HG03432 (cell line): Measurements from ENCODE around the gene ANKRD12.
A peak's percentile ranks its signal among the peaks of the same experiment; 100 is the strongest.

ENCODE experiments used
- ATAC-seq: cut with Tn5 transposase; IDR thresholded peaks from one replicate; pipeline ENCODE4 v1.9.1; 2021; ENCODE audit warnings: mild to moderate bottlenecking, moderate library complexity; ENCODE audit not compliant: unreplicated experiment

Gene ANKRD12

DNA sequence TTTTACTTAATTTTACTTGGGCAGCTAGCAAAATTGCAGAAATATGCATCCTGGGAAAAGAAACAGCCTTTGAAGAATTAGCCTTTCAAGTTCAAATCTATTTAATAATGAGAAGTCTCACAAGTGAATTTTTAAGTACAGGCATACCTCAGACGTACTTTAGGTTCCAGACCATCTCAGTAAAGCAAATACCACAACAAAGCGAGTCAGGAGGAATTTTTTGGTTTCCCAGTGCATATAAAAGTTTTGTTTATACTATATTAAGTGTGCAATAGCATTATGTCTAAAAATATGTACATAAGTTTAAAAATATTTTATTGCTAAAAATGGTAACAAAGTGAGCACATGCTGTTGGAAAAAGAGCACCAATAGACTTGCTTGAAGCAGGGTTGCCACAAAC, 147.2 kb downstream of the ANKRD12 start:
- no peak for ATAC-seq

DNA sequence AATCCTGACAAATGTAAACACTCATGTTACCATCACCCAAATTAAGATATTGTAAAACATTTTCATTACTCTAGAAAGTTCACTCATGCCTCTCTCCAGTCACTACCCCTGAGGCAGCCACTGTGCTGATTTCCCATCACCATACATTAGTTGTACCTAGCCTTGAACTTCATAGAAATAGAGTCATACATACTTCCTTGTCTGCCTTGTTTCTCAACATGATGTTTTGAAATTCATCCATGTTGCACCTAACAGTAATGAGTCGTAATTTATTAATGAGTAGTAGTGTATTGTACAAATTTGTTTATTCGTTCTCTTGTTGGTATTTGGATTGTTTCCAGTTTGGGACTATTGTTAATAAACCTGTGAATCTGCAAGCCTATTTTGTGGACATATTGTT, 149.0 kb downstream of the ANKRD12 start:
- no peak for ATAC-seq

DNA sequence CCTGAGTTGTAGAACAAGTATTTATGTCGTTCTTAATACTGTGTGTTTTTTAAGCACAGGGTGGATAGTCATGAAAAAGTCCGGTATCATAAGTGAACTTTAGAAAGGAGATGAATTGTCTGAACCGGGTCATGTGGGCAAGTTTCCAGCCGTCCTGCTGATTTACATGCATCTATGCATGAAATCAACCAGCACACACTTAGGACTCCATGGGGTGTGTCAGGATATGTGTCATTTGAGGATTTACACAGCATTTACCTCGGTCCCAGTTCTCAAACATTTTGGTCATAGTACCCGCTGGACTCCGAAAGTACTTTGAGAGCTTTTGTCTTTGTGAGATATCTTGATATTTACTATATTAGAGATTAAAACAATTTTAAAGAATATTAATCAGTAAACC, 150.5 kb downstream of the ANKRD12 start:
- ATAC-seq, result no peak

DNA sequence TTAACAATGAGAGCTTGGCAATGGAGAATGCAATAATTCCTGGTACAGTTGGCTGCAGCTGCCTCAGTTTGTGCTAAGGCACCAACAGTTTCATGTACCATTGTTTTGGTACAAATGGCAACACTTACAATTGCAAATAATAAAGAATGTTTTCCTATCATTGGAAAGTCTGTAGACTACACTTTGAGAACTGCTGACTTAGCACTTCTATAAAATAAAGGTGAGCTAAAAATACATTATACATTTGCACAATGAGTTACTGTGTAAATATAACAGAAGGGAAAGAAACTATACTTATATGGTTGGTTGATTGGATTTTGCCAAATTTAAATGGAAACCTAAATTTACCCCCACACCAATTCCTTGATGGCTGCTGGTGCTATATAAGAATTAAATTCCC, 153.1 kb downstream of the ANKRD12 start:
- ATAC-seq, result no peak

DNA sequence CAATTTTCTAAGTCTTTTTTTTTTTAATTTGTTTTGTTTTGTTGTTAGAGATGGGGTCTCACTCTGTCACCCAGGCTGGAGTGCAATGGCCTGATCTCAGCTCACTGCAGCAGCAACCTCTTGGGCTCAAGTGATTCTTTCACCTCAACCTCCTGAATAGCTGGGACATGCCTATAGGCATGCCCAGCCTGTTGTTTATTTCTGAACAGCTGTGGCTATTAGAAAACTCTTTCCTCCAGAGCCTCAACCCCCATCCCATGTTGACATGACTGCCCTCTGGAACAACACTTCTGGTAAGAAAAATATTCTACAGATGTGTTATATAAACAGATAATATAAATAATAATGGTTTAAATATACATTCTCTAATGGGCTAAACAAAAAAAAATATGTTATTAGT, 153.6 kb downstream of the ANKRD12 start:
- ATAC-seq, result no peak

DNA sequence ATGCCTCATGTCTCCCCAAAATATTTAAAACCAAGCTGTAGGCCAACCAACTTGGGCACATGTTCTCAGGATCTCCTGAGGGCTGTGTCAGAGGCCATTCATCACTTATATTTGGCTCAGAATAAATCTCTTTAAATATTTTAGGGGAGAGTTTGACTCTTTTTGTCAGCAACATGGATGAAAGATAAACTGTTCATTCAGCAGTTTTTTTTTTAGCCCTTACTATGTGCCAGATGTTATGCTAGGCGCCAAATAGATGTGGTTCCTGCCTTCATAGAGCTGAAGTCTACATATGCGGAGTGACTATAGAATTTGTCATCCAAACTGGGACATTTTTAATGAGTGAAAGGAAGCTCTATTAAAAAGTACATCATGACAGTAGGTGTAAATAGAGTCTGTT, 155.5 kb downstream of the ANKRD12 start:
- no peak for ATAC-seq

DNA sequence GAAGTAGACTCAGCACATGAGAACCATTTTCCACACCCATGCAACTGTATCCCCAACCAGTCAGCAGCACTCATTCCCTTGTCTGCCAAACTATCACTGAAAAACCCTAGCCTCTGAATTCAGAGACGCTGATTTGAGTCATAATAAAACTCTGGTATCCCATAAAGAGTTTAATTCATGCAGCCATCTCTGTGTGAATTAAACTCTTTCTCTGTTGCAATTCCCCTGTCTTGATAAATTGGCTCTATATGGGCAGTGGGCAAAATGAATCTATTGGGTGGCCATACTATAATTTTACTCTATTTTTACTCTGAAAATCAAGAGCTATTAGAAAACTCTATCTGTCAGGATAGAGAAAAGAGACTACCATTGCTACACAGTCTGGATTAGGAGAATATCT, 157.4 kb downstream of the ANKRD12 start:
- ATAC-seq, result no peak

DNA sequence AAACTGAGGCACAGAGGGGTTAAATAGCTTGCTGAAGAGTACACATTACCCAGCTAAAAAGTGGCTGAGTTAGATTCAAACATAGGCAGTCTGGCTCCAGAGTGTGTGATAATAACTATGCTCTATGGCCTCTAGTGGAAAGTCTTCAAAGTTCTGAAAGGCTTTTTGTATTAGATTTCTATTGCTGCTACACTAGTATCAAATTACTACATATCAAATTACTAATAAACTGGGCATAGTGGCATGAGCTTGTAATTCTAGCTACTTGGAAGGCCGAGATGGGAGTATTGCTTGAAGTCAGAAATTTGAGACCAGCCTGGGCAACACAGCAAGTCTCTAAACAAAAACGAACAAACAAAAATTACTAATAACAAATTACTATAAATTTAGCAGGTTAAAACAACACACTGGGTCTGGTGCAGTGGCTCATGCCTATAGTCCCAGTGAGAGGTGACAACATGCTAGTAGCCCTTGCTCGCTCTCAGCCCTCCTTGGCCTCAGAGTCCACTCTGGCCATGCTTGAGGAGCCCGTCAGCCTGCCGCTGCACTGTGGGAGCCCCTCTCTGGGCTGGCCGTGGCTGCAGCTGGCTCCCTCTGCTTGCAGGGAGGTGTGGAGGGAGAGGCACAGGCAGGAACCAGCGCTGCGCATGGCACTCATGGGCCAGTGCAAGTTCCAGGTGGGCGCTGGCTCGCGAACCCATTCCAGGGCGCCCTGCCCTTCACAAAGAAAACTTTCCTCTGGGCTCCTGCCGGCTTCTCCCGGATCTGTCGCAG, 159.8 kb downstream of the ANKRD12 start:
- ATAC-seq, result no peak

DNA sequence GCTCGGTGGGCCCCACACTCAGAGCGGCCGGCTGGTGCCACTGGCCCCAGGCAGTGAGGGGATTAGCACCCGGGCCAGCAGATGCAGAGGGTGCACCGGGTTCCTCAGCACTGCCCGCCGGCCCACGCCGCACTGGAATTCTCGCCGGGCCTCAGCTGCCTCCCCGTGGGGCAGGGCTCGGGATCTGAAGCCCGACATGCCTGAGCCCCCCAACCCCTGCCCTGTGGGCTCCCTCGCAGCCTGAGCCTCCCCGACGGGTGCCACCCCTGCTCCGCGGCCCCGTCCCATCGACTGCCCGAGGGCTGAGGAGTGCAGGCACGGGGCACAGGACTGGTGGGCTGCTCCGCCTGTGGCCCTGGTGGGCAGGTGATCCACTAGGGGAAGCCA, 160.4 kb downstream of the ANKRD12 start:
- no peak for ATAC-seq

DNA sequence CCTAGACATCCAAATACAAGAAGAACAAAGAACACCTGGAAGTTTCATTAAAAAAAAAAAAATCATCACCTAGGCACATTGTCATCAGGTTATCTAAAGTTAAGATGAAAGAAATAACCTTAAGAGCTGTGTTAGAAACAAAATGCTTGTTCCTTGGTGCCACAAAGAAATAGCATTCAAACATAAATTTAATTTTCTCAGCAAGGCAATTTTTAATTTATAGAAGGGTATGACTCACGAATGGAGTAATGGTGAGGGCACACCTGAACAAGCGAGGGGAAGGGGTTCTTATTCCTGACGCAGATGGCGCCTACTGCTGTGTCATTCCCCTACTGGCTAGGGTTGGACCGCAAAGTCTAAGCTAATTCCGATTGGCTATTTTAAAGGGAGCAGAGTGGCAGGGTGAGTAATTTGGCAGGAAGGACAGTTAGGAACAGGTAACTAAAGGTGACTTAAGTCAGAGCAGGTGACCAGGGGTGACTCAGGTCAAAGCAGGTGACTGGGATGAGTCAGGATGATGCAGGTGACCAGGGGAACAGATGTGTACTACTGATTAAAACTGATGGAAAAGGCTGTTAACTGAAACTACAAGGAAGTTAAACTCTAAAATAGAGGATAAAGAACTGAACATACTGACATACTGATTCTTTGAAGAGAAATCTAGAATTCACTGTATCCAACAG, 167.9 kb downstream of the ANKRD12 start:
- ATAC-seq, result no peak

DNA sequence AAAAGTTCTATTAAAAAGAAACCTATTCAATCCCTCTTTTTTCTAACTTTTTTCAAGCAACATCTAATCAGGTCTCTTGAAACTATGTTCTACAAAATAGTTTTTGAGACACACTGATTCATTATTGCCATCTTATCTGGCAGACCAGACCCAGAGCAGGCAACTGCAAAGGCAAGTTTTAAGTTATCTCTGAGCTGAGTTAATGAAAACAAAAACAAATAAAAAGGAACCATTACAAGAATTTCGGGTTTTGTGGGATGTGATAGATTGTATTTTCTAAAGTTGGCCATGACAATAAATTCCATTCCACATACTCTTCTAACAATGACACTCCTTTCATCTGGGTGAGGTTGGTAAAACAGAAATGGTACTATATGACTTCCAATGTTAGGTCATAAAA, 182.8 kb downstream of the ANKRD12 start:
- ATAC-seq, result no peak

DNA sequence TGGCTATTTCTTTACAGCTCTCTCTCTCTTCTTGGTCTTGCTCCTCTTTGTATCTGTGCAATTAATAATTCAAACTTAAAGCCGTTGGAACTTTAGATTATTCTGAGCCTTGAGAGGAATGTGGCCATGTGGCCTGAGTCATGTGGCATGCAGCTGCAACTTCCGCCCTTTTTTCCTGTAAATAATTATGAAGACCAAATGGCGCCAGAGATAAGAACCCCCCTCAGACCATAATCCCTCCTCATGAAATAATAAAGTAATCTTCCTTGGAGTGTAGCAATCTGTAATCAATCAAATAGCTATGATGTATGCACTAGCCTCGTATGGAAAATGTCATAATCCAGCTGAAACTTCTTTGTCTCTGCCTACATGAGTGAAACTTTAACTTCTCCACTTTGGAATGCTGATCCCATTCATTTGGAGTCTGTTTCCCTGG, 184.5 kb downstream of the ANKRD12 start:
- no peak for ATAC-seq

DNA sequence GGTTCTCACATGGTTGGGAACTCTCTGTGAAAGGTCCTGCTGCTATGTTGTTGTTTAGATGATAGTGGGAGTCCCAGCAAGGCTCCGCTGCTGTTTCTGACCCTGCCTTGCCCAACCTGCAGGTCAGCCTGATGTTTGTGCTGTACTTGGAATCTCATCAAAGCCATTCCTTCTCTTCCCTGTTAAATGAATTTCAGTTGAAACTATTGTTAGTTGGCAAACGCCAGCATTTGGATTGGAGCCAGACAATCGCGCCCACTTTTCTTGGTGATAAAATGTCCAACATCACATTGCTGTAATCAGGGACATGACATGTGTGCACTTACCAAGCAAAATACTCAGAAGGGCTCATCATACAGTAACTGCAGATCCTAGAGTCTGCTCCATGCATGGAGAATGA, 185.2 kb downstream of the ANKRD12 start:
- ATAC-seq, result no peak

DNA sequence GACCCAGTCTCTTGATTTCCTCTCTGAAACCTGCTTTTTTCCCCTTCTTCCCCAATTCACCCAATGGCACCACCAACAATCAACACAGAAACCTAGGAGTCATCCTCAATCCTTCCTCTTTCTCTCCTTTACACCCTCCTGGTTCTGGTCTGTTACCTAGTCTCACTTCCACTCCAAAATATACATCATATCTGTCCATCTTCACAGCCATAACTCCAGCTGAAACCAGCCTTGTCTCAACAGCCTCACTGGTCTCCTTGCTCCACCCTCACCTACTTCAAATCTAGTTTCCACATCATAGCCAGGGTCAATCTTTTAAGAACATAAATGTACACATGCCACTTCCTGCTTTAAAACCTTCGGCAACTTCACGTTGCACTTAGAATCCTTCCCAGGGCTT, 186.2 kb downstream of the ANKRD12 start:
- no peak for ATAC-seq

DNA sequence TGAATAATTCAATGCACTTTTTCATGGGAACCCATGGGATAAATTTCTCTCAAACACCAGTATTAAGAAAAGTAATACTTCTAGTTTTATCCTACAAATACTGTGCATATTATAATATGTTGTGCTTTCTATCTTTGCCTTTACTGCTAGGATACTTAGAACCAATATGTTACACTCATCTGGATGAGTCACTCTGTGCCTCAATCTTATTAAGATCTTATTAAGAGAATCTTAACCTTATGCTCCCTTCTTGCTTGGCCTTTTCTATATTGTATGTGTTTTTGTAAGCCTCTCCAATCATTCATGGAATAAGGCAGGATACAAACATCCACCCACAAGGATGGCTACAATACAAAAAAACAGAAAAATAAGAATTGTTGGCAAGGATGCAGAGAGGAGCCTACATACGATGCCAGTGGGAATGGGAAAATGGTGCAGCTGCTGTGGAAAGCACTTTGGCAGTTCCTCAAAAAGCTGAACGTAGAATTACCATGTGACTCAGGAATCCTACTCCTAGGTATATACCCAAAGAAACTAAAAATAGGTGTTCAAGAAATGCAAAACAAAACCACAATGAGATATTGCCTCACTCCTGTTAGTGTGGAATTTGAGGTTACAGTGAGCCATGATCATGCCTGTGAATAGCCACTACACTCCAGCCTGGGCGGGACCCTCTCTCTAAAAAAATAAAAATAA, 187.3 kb downstream of the ANKRD12 start:
- no peak for ATAC-seq

DNA sequence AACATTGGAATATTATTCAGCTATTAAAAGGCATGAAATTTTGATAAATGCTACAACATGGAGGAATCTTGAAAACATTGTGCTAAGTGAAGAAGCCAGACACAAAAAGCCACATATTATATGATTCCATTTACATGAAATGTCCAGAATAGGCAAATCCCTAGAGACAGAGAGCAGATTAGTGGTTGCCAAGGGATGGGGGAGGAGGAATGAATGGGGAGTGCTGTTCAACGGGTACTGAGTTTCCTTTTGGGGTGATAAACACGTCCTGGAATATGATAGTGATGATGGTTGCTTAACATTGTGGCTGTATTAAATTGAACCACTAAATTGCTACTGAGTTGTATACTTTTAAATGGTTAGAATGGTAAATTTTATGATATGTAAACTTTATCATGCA, 189.1 kb downstream of the ANKRD12 start:
- no peak for ATAC-seq

DNA sequence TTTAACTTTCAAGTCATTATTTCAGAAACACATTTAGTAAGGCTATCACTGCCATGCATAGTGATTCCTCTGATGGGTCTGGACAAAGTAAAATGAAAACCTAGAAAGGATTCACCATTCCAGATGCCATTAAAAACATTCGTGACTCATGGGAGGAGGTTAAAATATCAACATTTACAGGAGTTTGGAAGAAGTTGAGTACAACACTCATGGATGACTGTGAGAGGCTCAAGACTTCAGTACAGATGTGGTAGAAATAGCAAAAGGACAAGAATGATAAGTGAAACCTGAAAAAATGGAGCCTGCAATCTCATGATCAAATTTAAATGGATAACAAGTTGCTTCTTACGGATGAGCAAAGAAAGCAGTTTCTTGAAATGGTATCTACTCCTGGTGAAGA, 192.2 kb downstream of the ANKRD12 start:
- no peak for ATAC-seq

DNA sequence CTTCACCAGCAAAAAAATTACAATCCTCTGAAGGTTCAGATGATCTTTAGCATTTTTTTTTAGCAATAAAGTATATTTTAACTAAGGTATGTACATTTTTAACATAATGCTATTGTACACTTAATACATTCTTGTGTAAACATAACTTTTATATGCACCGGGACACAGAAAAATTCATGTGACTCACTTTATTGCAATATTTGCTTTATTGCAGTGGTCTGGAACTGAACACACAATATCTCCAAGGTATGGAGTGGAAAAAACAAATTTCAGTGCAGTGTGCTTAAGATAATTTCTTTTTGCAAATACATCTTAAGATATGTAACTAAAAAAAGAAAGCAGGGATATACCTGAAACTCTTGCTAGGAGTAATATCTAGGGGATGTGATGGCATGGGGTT, 192.9 kb downstream of the ANKRD12 start:
- ATAC-seq, result no peak

DNA sequence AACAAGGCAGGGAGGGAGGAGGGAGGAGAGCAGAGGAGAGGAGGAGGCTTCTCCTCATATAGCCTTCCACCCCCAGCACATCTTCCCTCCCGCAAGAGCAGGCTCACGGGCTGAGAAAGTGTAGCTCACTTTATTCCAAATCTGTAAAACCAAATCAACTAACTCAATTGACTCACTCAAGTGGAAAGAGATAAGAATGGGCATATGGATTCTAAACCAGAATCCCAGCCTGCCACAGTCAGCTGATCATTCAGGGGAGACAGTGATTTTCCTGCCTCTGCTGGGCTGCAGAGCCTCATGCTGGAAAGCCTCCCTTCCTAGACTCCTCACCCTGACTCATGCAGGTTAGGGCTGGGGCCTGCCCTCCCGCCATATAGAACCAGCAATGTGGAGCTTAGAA, 193.8 kb downstream of the ANKRD12 start:
- ATAC-seq, result no peak

DNA sequence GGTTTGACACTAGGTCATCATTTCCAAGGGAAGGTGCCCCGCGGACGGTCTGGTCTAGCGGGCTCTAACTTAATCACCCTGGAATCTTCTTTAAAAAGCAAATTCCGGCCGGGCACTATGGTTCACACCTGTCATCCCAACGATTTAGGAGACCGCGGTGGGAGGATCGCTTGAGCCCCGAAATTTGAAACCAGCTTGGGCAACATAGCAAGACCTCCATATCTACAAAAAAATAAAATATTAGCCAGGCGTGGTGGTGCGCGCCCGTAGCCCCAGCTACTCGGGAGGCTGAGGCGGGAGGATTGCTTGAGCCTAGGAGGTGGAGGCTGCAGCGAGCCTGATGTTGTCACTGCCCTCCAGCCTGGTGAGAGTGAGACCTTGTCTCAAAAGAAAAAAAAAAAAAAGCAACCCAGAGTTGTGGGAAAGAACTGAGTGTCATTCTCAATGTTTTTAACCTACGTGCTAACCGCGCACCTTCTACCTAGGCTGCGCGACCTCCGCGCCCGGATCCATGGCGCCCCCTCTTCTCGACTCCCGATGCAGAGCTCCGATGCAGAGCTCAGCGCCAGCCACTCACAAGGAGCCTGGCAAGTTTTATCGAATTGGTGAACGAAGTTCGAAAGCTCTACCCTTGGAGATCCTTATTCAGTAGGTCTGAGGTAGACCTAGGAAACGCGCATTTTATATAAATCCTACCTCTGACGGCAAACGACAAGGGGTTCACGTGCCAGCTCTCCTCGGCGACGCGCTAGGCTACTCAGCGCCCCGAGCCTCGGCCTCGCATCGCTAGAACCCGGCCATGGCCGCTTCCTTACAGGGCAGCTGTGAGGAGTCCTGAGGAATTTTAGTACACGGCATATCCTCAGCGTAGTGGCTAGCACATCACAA, 197.1 kb downstream of the ANKRD12 start:
- ATAC-seq, result peak; percentile 46

DNA sequence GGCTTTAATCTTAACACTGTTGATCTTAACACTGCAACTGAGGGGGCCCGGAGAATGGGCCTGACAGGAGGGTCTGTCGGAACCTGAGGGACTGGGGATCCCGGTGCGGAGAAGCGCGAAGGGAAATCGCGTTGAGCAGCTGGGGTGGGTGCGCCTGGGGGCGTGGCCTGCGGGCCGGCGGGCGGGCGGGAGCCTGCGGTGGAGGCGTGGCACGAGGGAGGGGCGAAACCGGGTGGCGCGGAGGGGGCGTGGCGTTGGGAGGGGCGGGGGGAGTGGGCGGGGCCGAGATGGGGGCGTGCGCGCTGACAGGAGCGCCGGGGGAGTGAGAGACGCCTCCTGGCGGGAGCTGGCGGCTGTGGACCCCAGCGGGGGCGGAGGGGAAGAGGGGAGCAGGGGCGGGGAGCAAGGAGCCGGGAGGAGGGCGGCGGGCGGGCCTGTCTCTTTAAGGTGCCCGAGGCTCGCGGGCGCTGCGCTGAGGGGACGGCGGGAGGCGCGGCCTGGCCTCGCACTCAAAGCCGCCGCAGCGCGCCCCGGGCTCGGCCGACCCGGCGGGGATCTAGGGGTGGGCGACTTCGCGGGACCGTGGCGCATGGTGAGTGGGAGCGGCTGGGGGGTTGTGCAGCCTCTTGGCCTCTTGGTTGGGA, 197.9 kb downstream of the ANKRD12 start, which contains the start of gene TWSG1:
Gene TWSG1, plus strand, starts transcription at position 445 of the 644 bp plus-strand sequence. CDS start 2,457 bp downstream, outside the sequence.
- ATAC-seq, result peak; percentile 82
